OCI-LY1 (cell line): ENCODE measurements around the gene ALDOB.

ENCODE experiments used
- EZH2 ChIP-seq: fragments of 200-600 bp; sonication (generic), shearing (Covaris generic); IDR thresholded peaks from 2 replicates; pipeline ENCODE4 v1.8.0; 2017; ENCODE audit warnings: borderline replicate concordance, mixed run types, mild to moderate bottlenecking, antibody characterized with exemption, low read length, moderate library complexity, mixed read lengths
- TF ChIP-seq, protein P1 (sequence below): fragments of 200-600 bp; sonication (generic), shearing (Covaris generic); IDR thresholded peaks from 2 replicates; pipeline ENCODE4 v1.5.1; 2017; ENCODE audit warnings: mild to moderate bottlenecking, antibody characterized with exemption, low read length, moderate library complexity, mixed read lengths

DNA sequence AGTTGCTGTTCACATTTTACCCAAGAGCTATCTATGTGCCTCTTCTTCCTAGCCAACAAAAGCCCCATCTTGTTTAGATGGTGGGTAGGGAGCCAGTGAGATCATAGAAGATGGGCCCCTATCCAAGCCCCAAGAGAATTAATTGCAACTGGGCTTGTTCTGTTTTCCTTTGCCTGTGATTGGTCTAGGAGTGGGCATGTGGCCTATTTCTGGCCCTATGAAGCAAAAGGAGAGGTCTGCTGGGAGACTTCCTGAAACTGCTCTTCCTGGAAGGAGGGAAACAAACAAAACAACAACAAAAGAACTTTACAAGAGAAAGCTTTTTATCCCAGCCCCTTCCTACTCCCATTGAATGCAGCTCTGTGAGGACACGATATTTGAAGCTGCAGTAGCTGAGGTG is 32.5 kb upstream of the ALDOB start:
- no peak for TF ChIP-seq EZH2
- TF ChIP-seq, protein P1, sequence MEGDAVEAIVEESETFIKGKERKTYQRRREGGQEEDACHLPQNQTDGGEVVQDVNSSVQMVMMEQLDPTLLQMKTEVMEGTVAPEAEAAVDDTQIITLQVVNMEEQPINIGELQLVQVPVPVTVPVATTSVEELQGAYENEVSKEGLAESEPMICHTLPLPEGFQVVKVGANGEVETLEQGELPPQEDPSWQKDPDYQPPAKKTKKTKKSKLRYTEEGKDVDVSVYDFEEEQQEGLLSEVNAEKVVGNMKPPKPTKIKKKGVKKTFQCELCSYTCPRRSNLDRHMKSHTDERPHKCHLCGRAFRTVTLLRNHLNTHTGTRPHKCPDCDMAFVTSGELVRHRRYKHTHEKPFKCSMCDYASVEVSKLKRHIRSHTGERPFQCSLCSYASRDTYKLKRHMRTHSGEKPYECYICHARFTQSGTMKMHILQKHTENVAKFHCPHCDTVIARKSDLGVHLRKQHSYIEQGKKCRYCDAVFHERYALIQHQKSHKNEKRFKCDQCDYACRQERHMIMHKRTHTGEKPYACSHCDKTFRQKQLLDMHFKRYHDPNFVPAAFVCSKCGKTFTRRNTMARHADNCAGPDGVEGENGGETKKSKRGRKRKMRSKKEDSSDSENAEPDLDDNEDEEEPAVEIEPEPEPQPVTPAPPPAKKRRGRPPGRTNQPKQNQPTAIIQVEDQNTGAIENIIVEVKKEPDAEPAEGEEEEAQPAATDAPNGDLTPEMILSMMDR, result no peak
